NCI-H82 treated with DMSO at 0.1 percent for 48 hours (cell line): ENCODE data around the gene MYO1E.
"Not testable (repeated sequence)": the region's sequence is repeated elsewhere in the genome, so short reads cannot be mapped to it uniquely, and the experiment has no call there.

Experiments
- DNase-seq: peaks from one replicate; lab custom pipeline; 2025; ENCODE audit not compliant: unreplicated experiment; lab: John Stamatoyannopoulos, UW

MYO1E gene

DNA sequence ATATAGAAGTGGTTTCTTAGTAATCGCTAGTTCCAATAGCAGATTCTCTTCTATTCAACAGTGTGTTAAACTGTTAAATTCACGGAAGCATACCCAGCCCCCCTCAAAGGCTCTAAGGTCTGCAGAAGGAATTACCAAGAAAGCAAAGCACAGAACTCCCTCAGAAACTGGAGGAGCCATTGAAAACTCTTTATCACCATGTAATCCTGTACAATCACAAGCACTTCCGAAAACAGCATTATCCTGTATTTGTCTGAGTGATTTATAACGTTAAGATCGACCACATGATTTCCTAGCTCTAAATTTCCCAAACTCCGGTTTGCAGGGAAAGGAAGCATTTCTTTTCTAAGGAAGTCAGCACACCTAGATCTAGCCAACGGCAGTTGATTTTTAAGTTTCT lies 20.0 kb downstream of the MYO1E start:
- no peak for DNase-seq

DNA sequence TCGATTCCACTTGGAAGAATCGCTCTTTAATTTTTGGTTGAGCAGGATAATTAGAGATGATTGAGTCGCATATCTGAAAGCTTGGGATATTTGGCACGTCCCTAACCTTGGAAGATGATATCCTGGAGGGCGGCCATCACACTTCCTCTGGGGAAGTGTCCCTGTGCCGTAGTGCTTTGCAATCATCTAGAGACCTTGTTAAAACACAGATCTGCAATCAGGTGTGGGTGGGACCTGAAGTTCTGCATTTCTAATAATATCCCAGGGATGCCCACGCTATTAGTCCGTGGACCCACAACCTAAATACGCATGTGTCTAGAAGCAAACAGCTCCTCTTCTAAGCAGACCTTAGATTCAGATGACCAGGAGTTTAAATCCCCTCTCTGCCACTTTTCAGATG lies 20.5 kb downstream of the MYO1E start:
- DNase-seq, result no peak

DNA sequence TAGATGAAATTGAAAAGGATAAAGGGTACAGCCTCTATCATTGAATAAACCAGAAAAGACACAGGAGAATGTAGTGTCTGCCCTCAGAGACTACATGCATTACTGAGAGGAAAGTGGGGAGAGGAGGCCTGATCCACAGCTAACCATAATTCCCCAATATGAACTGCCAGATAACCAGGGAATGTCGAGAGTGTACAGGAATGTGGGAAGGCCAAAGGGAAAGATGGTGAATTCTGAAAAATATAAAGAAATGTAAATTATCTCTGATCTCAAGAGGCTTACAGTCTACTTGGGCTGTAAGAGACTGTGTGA lies 22.3 kb downstream of the MYO1E start:
- no peak for DNase-seq

DNA sequence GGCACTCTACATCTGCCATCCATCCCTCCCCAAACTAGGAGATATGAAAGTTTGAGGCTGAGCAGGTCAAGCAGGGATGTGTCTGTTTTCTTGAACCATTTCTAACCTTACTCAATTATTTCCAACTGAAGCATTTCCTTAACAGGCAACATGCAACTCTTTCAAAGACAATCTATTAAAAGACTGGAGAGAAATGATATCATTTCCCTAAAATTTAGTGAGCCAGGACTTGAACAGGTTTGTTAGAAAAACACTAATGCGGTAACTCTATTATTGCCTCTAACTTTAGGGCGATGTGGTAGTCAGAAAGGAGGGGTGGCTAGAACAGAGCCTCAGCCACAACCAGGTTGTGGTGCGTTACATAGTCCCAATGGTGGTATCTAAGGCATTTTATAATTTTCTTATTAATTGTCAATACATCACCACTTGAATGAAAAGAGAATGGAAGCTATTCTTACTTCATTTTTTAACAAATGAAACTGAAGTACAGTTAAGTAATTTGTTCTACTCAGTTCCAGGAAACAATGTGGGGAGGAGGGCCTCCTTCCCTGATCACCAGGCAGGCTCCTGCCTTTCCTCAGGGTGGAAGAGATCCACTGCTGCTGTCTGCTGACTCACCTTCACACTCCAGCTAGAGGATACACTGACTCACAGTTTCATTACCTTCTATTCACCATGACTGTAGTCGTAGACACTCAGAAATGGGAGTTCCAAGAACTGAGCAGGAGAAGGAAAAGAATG lies 22.8 kb downstream of the MYO1E start:
- no peak for DNase-seq

DNA sequence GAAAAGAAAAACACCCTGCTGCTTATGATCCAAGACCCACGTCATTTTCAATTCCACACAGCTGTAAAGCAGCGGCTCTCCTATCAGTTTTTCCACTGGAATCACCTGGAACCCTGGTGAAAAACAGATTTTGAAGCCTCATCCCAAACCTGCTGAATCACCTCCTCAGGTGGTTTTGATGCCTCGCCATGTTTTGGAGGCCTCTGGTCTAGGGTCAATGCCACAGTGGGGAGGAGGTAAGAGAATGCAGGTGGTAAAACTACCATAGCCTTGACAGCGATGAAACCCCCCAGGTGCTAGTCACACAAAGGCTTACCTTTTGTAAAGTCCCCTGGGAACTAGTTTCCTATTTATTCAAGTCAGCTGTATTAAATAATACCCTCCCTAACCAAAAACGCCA lies 24.8 kb downstream of the MYO1E start:
- DNase-seq, result no peak

DNA sequence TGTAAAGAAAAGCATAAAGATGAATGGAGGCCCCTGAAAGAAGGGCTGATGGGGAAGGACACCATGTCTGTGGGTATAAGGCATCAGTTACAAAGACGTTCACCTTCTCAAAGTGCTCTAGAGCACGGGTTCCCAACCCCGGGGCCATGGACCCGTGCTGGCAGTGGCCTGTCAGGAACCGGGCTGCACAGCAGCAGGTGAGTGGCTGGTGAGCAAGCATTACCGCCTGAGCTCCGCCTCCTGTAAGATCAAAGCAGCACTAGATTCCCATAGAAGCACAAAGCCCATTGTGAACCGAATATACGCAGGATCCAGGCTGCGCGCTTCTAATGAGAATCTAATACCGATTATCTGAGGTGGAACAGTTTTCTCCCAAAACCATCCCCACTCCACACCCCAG lies 25.7 kb downstream of the MYO1E start:
- DNase-seq, result no peak

DNA sequence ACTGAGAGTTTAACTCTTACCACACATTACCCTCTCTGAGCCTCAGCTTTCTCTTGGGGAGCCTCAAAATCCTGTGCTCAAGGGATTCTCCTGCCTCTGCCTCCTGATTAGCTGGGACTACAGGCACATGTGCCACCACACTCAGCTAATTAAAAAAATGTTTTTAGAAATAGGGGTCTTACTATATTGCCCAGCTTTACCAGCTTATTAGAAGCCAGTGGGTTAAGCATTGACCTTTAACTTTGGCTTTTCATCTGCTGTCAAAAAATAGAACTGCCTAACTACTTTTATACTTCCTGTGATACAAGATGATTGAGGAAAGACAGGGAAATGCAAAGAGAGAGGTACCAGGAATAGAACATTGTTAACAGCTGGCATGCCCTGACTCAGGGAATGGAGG lies 27.3 kb downstream of the MYO1E start:
- DNase-seq, result no peak

DNA sequence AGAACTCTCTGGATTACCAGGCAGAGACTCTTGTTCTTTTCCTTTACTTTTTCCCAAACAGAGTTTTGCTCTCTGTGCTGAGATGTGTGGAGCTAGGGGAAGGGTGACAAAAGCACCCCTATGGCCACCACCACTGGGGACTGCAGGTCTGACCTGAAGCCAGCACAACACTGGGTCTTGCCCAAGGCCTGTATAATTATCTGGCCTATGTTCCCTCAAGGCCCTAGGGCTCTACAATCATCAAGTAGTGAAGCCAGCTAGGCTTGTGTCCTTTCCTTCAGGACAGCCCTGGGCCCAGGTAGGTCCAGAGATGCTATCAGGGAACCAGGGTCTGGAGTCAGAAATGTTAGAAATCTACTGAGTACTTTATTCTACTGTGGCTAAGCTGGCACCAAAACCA lies 28.4 kb downstream of the MYO1E start:
- no peak for DNase-seq

DNA sequence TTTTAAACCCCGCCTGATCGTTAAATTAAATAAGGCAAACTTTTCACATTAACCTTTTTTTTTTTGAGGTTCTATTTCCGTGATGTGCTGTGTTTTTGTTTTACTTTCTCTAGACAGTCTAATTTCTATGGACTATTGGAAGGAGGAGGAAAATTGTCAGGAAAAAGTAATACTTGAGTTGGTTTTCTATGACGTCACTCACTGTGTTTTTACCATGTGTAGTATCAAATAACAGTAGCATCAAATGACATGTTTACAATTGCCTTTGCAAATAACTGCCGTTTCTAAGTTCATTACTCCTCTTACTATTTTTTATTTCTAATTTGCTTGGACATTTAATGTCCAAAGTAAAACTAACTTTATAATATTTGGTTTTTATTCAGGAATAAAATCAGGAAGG lies 32.3 kb downstream of the MYO1E start:
- no peak for DNase-seq

DNA sequence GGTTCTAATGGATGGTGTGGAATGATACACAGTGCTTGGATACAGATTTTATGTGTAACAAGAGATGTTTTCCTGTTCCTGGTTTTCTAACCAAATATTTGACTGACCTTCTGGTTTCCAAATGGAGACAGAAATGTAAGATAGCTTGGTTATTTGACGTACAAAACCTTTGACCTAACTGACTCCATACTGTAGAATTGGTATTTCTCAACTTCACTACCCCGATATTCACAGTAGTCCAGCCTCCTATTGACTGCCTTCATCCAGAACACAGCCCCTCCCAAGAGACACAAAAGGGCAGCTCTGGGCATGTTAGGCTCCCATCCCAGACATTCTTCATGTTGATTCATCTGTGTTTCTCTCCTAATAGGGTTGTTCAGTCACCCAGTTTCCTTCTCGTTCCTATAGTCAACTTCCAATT lies 33.4 kb downstream of the MYO1E start:
- no peak for DNase-seq

DNA sequence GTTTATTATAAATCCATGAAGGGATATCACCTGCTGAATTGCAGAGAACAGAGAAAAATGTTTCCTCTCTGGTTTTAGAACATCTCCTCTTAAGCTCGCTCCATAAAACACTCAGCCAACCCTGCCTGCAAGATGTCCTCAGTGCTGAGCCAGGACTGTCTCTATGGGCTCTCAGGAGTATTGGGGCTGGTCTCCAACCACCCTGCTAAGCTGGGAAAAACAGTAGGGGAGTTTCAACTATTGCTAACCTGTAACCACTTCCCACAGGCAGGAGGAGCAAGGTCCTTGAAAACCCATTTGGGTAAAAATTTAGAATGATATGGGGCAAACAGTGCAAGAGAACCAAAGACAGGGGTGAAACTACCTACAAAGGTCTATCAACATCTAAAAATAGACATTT lies 34.3 kb downstream of the MYO1E start:
- DNase-seq, result no peak

DNA sequence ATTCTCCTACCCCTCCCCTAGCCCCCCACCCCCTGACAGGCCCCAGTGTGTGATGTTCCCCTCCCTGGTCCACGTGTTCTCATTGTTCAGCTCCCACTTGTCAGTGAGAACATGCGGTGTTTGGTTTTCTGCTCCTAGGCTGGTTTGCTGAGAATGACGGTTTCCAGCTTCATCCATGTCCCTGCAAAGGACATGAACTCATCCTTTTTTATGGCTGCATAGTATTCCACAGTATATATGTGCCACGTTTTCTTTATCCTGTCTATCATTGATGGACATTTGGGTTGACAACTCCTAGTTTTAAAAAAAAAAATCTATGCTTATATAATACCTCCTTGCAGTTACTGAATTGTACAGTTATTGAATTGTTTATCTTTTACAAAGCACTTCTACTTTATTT lies 35.9 kb downstream of the MYO1E start:
- not testable (repeated sequence) for DNase-seq

DNA sequence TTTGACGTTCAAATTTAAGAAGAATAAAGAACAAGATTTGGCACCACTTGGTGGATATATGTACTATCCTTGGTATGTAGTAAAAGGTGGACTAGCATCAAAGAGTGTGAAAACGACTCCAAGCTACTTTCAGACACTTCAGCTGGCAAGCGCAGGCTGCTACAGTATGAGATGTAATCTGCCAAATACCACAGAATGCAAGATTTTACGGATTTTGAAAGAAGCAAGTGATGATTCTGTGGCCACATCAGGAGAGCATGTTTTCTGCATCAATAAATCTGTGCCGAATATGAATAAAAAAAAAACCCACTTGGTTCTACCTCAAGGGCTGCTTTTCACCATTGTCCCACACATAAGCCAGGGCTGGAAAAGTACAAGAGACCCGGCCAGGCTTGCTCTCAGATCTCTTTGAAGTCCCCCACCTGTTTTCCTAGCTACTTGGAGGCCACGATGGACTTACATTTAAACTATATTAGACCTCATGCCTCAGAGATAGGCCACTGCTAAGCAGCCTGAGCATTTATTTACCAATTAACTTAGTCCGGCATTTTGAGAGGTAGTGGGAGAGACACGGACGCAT lies 37.4 kb downstream of the MYO1E start:
- DNase-seq, result no peak

DNA sequence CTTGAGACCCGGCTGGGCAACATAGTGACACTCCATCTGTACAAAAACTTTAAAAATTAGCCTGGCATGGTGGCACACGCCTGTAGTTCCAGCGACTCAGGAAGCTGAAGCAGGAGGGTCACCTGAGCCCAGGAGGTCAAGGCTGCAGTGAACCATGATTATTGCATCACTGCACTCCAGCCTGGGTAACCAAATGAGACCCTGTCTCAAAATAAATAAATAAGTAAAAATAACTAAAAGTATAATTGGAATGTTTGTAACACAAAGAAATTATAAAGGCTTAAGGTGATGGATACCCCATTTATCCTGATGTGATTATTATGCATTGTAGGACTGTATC lies 38.6 kb downstream of the MYO1E start:
- no peak for DNase-seq

DNA sequence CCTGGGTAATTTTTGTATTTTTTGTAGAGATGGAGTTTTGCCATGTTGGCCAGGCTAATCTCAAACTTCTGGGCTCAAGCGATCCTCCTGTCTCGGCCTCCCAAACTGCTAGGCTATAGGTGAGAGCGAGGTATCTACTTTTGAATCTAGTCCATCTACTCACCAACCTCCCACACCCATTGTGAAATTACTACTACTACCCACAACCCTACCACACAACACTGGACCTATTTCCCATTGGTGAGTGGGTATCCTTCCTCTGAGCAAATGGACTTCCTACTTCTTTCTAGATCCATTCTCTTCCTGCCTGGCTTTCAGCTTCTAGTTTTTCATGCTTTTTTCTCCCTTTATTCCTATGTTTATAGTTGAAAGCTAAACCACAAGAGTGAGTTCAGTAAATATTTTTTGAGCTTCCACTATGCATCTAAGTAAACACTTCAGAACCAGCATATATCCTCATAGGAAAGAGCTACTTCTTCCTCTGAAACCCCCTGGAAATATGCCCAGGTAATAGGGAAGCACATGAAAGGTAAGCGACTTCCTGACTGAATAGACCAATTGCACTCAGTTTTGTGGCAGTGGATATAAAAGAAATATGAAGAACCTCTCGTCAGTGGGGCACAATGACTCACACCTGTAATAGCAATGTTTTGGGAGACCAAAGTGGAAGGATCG lies 39.1 kb downstream of the MYO1E start:
- no peak for DNase-seq

DNA sequence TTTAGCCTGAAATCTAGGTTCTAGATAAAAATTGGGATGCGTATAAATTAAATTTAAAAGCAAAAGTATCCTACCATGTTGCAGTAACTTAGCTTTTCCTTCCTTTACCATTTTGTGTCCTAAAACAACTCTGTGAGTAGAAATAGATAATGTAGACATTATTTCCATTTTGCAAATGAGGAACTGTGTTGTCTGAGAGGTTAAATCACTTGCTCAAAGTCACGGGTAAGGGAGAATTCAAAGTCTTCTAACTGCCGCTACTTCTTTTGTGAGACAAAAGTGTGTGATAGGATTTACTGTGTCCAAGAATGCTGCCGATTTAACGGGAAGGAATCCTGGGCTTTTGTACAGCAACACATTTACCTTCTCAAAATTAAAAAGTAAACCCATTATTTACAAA lies 40.7 kb downstream of the MYO1E start:
- no peak for DNase-seq

DNA sequence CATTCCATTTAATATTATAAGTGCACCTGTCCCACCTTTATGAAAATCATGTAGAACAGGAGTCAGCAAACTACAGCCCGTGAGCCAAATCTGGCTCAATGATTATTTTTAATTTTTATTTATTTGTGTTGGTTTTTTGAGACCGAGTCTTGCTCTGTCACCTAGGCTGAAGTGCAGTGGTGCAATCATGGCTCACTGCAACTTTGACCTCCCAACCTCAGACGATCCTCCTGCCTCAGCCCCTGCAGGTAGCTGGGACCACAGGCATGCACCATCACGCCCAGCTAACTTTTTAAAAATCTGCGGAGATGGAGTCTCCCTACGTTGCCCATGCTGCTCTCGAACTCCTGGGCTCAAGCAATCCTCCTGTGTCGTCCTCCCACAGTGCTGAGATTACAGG lies 42.0 kb downstream of the MYO1E start:
- no peak for DNase-seq

DNA sequence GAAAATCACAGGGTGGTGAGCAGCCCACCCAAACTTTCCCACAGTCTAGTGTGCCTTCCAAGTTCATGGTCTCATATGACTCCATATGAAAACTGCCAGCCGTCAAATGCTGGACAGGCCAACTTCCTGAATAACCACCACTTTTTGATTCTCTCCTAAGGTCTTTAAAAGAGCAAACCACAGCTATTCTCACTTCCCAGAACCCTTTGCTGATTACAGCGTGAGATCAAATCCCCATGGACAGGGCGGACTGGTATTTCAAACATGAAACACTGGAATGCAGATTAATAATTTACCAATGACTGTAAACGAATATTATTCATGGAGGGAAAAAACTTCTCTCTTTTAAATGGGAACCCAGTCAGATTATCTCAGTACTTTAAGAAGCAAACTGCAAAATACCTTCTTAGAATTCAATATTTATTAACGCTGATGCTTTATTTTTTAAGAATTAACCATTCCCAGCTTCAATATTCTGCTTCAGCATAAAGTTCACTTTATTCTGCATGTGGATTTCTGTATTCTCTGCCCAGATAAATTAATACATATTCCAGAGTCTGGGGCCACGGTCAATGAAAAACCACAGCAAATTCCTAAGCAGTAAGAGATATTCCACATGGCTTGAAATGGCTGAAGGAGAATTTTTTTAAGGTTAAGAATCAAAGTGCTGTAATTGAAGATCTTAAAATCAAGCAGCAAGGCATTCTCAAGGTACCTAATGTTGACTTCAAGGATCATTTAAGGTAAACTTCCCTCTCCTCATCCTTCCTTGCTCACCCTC lies 42.9 kb downstream of the MYO1E start:
- no peak for DNase-seq

DNA sequence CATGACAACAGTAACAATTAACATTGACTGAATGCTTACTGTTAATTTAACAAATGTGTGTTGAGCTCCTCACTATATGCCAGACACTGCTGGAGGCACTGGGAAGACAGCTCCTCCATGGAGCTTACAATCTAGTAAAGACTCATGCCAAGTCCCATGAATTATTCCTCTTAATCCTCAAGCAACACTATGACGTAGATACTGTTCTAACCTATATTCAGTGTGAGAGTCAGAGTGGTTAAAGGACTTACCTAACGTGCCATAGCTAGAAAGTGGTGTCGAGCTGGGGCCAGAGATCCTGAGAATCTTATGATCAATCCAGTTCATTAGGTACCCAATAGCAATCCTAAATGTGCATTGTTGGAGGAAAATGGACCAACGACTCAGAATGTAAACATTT lies 43.6 kb downstream of the MYO1E start:
- DNase-seq, result no peak

DNA sequence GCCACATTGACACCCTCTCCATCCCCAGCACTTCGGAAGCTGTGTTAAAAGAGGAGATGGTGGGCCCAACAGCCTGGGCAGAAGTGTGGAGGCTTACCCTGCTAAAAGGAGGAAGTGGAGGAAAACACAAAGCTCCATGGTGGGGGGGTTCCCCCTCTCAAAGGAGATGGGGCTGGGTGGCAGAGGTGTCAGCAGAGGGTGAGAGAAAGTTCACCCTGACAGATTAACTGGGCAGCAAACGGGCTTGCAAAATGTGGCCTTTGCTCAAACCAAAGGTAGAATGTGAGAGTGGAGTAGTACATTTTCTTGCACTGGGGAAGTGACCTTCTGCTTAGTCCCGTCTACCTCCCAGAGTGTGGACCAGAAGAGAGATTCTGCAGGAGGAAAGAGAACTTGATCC lies 44.7 kb downstream of the MYO1E start:
- no peak for DNase-seq

DNA sequence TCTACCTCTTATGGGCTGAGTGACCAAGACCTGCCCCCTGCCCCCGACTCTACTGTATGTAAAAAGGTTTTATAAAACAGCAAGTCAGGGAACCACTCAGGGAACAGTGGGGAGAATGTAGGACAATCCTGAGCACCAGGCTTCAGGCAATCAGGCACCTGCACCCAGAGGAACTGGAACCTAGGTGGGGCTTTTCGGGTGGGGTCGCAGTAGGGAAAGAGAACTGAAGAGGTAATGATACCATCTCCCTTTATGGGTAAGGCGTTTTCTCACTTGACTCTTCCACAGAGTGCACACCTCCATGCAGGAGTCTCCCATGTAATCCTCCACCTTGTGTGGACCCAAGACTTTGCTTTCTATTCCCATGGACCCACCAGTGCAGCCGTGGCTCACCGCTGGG lies 45.8 kb downstream of the MYO1E start:
- DNase-seq, result no peak
